Measurements from ENCODE around the gene SLC12A8. TPM values are rescaled to one million over a fixed set of nuclear protein-coding genes. Genes with fewer than 3 reads are reported as not detected.

The SLC12A8 gene
- total and polyA plus RNA-seq, 2 donors (not counting 1 experiment from before 2014, with no cell fraction given) = 15.1 to 19.5 TPM

DNA sequence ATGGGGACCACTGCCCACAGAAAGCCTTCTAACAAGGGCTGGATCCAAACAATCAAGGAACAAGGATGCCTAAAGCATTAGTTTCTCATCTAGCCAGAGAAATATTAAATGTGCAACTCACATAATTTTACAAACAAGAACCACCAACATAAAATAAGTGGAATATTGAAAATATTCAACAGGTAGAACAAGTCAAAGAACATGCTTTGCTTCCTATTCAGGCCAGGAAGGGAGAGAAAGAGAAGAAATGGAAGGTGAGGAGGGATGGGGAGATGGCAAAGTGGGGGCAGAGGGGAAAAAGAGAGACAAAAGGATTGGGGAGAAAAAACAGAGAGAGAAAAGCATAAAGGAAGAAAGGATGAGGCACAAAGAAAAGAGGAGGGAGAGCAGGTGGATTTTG is 63.1 kb downstream of the SLC12A8 start:
- no peak overlapping the region for H3K27ac ChIP-seq (ENCODE audit: insufficient read depth, low read length)
- peaks cover 7% of the 10 kb centered on the region for H3K4me1 ChIP-seq (ENCODE audit: control insufficient read depth, extremely low read depth, insufficient read depth, low read length)
- H3K4me2 ChIP-seq (ENCODE audit: extremely low read depth, insufficient read depth, low read length) = no peak overlapping the region
- H3K36me3 ChIP-seq (ENCODE audit: control insufficient read depth, insufficient read depth, low read length) = no peaks in the 10 kb centered on the region
- H3K9me3 ChIP-seq (ENCODE audit: control insufficient read depth, insufficient read depth, low read depth, low read length) = no peaks in the 10 kb centered on the region
- H3K27me3 ChIP-seq (ENCODE audit: control insufficient read depth, insufficient read depth, low read length) = no peaks in the 10 kb centered on the region
- H3K79me2 ChIP-seq (ENCODE audit: control insufficient read depth, insufficient read depth, low read length) = no peaks in the 10 kb centered on the region
- DNase-seq (ENCODE audit: low read depth in 2 of 2) = no peak
- TF ChIP-seq, protein P1, sequence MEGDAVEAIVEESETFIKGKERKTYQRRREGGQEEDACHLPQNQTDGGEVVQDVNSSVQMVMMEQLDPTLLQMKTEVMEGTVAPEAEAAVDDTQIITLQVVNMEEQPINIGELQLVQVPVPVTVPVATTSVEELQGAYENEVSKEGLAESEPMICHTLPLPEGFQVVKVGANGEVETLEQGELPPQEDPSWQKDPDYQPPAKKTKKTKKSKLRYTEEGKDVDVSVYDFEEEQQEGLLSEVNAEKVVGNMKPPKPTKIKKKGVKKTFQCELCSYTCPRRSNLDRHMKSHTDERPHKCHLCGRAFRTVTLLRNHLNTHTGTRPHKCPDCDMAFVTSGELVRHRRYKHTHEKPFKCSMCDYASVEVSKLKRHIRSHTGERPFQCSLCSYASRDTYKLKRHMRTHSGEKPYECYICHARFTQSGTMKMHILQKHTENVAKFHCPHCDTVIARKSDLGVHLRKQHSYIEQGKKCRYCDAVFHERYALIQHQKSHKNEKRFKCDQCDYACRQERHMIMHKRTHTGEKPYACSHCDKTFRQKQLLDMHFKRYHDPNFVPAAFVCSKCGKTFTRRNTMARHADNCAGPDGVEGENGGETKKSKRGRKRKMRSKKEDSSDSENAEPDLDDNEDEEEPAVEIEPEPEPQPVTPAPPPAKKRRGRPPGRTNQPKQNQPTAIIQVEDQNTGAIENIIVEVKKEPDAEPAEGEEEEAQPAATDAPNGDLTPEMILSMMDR (conservative IDR thresholded peaks at IDR 0.05 in 1 of 2, IDR thresholded peaks at IDR 0.05 in 1 of 2; ENCODE audit: low read depth in 1 of 2, low read length in 2 of 2) = no peak
- TF ChIP-seq EZH2 (IDR thresholded peaks at IDR 0.05; ENCODE audit: low read length, missing control alignments) = no peak
- no peaks in the 10 kb centered on the region for H4K20me1 ChIP-seq (ENCODE audit: control insufficient read depth, extremely low read depth, insufficient read depth, low read length)
- no peak overlapping the region for H3K4me3 ChIP-seq (replicated peaks in 1 of 4; ENCODE audit: control extremely low read depth in 1 of 4, insufficient read depth in 1 of 4, low read depth in 3 of 4, low read length in 4 of 4)
- no peak overlapping the region for H3K9ac ChIP-seq (ENCODE audit: insufficient read depth, low read length)
- no peak overlapping the region for H2AFZ ChIP-seq (ENCODE audit: low read length)

DNA sequence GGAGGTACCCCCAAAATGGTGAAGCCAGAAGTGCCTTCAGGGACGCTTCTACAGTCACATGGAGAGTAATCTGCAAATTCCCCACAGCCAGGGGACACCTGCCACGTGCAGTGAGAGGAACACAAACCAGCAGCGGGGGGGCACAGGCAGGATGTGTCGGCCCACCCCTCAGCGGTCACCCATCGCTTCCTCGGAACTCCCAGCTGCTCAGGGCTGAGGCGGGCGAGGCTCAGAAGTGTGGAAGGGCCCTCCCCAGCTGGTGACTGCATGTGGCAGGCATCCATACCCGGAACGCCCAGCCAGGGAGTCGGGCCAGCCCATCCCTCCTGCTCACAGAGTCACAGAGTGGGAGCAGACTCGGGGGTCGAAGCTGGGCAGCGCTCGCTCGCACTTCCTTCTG is 63.7 kb downstream of the SLC12A8 start:
- Histone ChIP-seq H2AFZ (ENCODE audit: low read length) (peak overlapping the region; percentile 5), H3K4me1 (ENCODE audit: control insufficient read depth, extremely low read depth, insufficient read depth, low read length) (peaks cover 13% of the 10 kb centered on the region), H3K4me2 (ENCODE audit: extremely low read depth, insufficient read depth, low read length) (peak overlapping the region; percentile 26), H3K79me2 (ENCODE audit: control insufficient read depth, insufficient read depth, low read length) (no peaks in the 10 kb centered on the region), H3K27me3 (ENCODE audit: control insufficient read depth, insufficient read depth, low read length) (no peaks in the 10 kb centered on the region), H3K36me3 (ENCODE audit: control insufficient read depth, insufficient read depth, low read length) (no peaks in the 10 kb centered on the region), H3K9ac (ENCODE audit: insufficient read depth, low read length) (no peak overlapping the region), H3K27ac (ENCODE audit: insufficient read depth, low read length) (no peak overlapping the region), H3K4me3 (replicated peaks in 1 of 4; ENCODE audit: control extremely low read depth in 1 of 4, insufficient read depth in 1 of 4, low read depth in 3 of 4, low read length in 4 of 4) (no peak overlapping the region), H4K20me1 (ENCODE audit: control insufficient read depth, extremely low read depth, insufficient read depth, low read length) (no peaks in the 10 kb centered on the region), H3K9me3 (ENCODE audit: control insufficient read depth, insufficient read depth, low read depth, low read length) (no peaks in the 10 kb centered on the region)
- DNase-seq (ENCODE audit: low read depth in 2 of 2) = peak; percentile 59 to 83
- TF ChIP-seq, protein P1 (conservative IDR thresholded peaks at IDR 0.05 in 1 of 2, IDR thresholded peaks at IDR 0.05 in 1 of 2; ENCODE audit: low read depth in 1 of 2, low read length in 2 of 2) = no peak
- no peak for TF ChIP-seq EZH2 (IDR thresholded peaks at IDR 0.05; ENCODE audit: low read length, missing control alignments)

DNA sequence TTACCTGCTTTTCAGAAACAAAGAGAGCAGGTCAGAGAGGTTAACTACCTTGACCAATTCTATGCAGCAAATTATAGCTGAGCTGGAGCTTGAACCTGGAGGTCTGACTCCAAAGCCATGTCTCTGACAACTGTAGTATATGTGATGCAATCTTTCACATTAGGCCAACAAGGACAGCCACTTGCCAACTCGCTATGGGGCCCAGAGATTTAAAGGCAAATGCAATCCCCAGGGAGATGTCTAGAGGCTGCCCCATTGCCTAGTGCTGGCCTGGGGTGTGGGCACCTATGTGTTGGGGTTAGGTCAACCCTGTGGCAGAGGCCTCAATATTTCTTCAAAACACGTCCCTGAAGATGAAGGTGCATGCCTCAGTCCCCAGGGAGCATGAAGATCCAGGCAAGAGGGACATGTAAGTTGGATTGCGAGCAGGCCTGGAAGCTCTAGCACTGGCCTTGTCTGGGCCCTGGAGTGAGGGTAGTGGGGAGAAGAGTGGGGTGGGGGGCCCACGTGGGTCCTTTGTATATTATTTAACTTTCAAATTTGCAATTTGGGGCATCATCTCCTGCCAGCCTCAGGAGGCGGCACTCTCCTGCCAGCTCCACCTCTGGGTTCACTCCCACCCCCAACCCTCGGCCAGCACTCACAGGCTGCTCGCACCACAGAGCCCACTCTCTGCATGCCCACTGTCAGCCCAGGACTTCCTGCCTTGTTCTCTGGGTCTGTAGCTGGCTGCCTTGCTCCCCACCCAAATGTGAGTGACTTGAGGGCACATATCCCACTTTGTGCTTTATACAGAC is 64.3 kb downstream of the SLC12A8 start:
- Histone ChIP-seq H3K9ac (ENCODE audit: insufficient read depth, low read length) (no peak overlapping the region), H3K4me1 (ENCODE audit: control insufficient read depth, extremely low read depth, insufficient read depth, low read length) (peaks cover 13% of the 10 kb centered on the region), H3K4me2 (ENCODE audit: extremely low read depth, insufficient read depth, low read length) (no peak overlapping the region), H3K27me3 (ENCODE audit: control insufficient read depth, insufficient read depth, low read length) (no peaks in the 10 kb centered on the region), H3K79me2 (ENCODE audit: control insufficient read depth, insufficient read depth, low read length) (no peaks in the 10 kb centered on the region), H2AFZ (ENCODE audit: low read length) (no peak overlapping the region), H3K36me3 (ENCODE audit: control insufficient read depth, insufficient read depth, low read length) (no peaks in the 10 kb centered on the region), H3K9me3 (ENCODE audit: control insufficient read depth, insufficient read depth, low read depth, low read length) (no peaks in the 10 kb centered on the region), H4K20me1 (ENCODE audit: control insufficient read depth, extremely low read depth, insufficient read depth, low read length) (no peaks in the 10 kb centered on the region), H3K4me3 (replicated peaks in 1 of 4; ENCODE audit: control extremely low read depth in 1 of 4, insufficient read depth in 1 of 4, low read depth in 3 of 4, low read length in 4 of 4) (no peak overlapping the region), H3K27ac (ENCODE audit: insufficient read depth, low read length) (no peak overlapping the region)
- DNase-seq (ENCODE audit: low read depth in 2 of 2) = no peak
- TF ChIP-seq, protein P1 (conservative IDR thresholded peaks at IDR 0.05 in 1 of 2, IDR thresholded peaks at IDR 0.05 in 1 of 2; ENCODE audit: low read depth in 1 of 2, low read length in 2 of 2) = no peak
